ENCODE data around the gene CAGE1.
A peak's percentile ranks its signal among the peaks of the same experiment; 100 is the strongest.
"Not testable (repeated sequence)": the region's sequence is repeated elsewhere in the genome, so short reads cannot be mapped to it uniquely, and the experiment has no call there.

Gene CAGE1

DNA sequence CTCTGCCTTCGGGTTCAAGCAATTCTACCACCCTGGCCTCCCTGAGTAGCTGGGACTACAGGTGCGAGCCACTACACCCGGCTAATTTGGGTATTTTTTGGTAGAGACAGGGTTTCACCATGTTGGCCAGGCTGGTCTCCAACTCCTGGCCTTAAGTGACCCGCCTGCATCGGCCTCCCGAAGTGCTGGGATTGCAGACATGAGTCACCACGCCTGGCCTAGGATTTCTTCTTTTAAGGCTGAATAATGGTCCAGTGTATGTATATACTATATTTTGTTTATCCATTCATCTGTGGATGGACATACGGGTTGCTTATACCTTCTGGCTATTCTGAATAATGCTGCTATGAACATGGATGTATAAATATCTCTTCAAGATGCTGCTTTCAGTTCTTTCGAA lies 17.2 kb upstream of the CAGE1 start:
- DNase-seq = no peak

- no peak for DNase-seq
These were observed 15.0 kb upstream of the CAGE1 start for GRCh38 chr6:7404546-7404945.

- DNase-seq = no peak
These were observed 13.2 kb upstream of the CAGE1 start for GRCh38 chr6:7402716-7403115.

- DNase-seq = no peak
These were observed 11.5 kb upstream of the CAGE1 start for GRCh38 chr6:7401075-7401474.

GRCh38 chr6:7392402-7392801 lies 2.9 kb upstream of the CAGE1 start:
- DNase-seq = no peak

GRCh38 chr6:7391151-7391550 lies 1.6 kb upstream of the CAGE1 start:
- DNase-seq = no peak

GRCh38 chr6:7390226-7390878 lies 810 bp upstream of the CAGE1 start:
- DNase-seq = no peak

DNA sequence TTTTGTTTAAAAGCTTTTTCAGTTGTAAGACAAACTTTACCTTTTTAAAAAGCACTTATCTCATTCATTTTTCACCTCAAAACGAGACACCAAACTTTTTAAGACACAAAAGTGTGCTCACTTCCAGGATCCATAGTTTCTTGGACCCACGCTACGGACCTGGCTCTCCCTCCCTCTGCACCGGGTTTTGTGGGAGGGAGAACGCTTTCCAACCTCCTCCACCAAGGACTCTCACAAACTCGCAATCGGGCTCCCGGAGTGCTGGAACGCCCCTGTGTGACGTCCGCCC lies 436 bp downstream of the CAGE1 start:
- no peak for DNase-seq

DNA sequence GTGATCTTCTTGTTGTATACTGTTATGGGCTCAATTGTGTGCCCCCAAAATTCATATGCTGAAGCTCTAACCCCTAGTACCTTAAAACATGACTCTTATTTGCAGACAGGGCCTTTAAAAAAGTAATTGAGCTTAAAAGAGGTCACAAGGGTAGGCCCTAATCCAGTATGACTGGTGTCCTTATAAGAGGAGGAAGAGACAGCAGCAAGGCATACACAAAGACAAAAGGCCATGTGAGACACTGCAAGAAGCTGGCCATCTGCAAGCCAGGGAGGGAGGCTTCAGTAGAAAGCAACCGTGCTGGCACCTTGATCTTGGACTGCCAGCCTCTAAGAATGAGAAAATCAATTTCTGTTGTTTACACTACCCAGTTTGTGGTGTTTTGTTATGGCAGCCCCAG lies 8.4 kb downstream of the CAGE1 start:
- DNase-seq = no peak

DNA sequence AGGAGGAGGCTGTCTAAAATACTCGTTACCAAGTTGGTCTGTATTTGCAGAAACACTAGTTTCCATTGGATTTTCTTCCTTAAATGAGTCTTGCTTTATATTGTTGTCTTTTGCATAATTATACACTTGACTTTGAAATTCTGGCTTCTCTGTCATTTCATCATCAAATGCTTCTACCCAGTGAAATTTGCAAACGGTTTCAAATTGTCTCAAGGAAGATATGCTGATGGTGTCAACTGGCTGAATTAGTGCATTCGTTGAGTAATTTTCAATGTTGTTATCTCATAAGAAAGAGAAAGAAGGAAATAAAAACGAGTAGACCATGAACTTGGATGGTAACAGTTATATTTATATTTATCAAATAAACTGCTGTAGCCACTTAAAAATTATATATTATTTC lies 10.8 kb downstream of the CAGE1 start:
- no peak for DNase-seq

GRCh38 chr6:7377961-7378360 lies 11.6 kb downstream of the CAGE1 start:
- no peak for DNase-seq

- DNase-seq = peak in 1 of 2 donors; percentile 20
These were observed 15.8 kb downstream of the CAGE1 start for GRCh38 chr6:7373739-7374138.

DNA sequence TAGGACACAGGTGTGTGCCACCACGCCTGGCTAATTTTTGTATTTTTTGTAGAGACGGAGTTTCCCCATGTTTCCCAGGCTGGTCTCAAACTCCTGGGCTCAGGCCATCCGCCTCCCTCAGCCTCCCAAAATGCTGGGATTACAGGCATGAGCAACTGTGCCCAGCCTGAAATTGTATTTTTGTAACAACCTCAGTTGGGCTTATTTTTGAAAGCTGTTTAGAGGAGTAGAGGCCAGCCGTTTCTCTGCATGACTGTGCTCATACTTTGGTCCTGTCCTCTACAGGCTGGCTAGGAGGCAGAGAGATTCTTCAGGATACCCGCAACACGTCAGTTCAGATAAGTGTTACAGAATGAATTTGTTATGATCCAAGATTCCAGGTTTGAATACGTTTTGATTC lies 22.1 kb downstream of the CAGE1 start:
- no peak for DNase-seq

GRCh38 chr6:7351916-7352315 lies 37.6 kb downstream of the CAGE1 start:
- not testable (repeated sequence) for DNase-seq

DNA sequence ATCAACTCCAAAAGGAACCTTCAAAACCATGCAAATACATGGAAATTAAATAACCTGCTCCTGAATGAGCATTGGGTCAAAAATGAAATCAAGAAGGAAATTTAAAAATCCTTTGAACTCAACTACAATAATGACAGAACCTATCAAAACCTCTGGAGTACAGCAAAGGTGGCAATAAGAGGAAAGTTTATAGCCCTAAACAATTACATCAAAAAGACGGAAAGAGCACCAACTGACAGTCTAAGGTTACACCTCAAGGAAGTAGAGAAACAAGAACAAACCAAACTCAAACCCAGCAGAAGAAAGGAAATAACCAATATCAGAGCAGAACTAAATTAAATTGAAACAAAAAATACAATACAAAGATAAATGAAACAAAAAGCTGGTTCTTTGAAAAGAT lies 39.0 kb downstream of the CAGE1 start:
- not testable (repeated sequence) for DNase-seq

DNA sequence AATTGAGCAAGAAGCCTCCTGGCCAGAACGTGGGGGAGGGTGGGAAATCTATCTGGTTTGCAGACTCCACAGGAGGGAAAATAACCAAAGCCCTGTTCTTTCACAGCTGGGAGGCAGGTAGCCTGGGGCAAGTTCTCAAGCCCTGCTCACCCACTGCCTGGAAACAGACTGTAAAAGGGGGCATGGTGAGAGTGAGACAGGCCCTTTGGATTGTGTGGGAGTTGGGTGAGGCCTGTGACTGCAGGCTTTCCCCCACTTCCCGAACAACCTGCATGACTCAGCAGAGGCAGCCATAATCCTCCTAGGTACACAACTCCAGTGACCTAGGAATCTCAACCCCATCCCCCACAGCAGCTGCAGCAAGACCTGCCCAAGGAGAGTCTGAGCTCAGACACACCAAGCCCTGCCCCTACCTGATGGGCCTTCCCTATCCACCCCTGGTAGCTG lies 42.0 kb downstream of the CAGE1 start:
- not testable (repeated sequence) for DNase-seq

DNA sequence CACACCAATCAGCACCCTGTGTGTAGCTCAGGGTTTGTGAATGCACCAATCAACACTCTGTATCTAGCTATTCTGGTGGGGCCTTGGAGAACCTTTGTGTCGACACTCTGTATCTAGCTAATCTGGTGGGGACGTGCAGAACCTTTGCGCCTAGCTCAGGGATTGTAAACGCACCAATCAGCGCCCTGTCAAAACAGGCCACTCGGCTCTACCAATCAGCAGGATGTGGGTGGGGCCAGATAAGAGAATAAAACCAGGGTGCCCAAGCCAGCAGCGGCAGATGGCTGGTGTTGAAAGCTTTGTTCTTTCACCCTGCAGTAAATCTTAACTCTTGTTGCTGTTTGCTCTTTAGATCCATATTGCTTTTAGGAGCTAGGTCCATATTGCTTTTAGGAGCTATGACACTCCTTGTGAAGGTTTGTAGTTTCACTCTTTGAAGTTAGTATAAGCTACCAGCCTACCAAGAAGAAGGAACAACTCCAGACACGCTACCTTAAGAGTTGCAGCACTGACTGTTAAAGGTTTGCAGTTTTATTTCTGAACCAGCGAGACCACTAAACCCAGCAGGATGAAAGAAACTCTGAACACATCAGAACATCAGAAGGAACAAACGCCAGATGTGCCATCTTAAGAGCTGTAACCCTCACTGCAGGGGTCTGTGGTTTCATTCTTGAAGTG lies 44.6 kb downstream of the CAGE1 start:
- not testable (repeated sequence) for DNase-seq

GRCh38 chr6:7343546-7344475 lies 45.7 kb downstream of the CAGE1 start:
- DNase-seq = no peak

DNA sequence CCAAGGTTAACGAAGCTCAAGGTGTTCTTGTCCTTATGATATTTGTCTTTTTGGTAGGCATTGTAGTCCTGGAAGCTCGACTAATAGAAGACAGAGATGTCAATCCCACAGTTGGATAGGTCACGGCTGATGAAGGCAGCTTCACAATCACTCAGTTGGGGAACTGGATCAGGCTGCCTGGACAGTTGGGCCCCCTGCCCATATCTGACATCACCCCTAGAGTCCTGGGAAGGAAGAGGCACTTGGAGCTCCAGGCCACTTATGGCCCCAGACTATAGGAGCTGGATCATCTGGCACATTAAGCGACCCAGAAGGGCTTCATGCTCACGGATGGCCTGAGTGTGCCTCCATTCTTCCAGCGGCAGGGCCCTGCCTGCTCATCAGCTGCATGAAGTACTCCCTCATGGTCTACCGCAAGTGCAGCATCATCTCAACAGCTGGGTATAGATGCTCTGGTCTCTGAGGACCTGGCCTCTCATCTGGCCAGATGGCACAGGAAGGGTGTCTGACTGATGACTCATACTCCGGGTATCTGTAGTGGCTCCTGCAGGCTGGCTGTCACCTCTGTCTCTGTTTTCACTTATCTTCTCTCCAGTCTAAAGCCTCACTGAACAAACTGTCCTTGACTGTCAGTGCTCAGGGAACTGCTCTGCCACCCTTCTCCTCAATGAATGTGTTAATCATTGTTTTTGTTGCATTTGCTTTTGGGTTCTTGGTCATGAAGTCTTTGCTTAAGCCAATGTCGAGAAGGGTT lies 47.4 kb downstream of the CAGE1 start:
- DNase-seq = peak in 1 of 2 donors; percentile 59

- DNase-seq = no peak
These were observed 48.3 kb downstream of the CAGE1 start for GRCh38 chr6:7341271-7341670.

DNA sequence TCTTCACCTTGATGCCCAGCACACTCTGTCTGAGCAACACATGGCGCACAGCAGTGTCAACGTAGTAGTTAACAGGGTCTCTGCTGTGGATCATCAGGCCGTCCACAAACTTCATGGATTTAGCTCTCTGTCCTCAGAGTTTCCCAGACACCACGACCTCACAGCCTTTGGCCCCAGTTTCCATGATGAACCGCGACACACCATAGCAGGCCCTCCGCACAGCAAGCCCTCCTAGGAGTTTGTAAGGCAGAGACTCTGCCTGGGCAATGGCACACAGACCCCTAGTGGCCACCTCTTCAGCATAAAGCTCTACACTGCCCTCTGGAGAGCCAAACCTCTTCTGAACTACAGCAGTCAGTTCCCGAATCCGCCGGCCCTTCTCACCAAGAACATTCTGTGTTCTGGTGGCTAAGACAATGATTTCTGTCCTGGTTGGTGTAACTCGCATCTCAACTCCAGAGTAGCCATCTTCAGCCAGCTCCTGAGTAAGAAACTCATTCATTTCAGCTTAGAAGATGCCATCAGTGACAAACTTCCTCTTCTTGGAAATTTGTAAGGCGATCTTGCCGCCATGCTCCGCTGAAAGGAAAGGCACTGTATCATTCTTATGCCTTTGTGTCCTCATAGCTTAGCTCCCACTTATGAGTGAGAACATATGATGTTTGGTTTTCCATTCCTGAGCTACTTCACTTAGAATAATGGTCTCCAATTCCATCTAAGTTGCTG lies 50.4 kb downstream of the CAGE1 start:
- peak in 1 of 2 donors; percentile 26 for DNase-seq

GRCh38 chr6:7338031-7338430 lies 51.5 kb downstream of the CAGE1 start:
- no peak for DNase-seq

All from bone marrow (tissue), 2 donors.